Measurements from ENCODE around the gene ROPN1L. TPM values are rescaled to one million over a fixed set of nuclear protein-coding genes. Genes with fewer than 3 reads are reported as not detected.
"Not testable (repeated sequence)": the region's sequence is repeated elsewhere in the genome, so short reads cannot be mapped to it uniquely, and the experiment has no call there.

The ROPN1L gene
- total RNA-seq, 1 donor from 2014 or later, result 0.77 TPM

DNA sequence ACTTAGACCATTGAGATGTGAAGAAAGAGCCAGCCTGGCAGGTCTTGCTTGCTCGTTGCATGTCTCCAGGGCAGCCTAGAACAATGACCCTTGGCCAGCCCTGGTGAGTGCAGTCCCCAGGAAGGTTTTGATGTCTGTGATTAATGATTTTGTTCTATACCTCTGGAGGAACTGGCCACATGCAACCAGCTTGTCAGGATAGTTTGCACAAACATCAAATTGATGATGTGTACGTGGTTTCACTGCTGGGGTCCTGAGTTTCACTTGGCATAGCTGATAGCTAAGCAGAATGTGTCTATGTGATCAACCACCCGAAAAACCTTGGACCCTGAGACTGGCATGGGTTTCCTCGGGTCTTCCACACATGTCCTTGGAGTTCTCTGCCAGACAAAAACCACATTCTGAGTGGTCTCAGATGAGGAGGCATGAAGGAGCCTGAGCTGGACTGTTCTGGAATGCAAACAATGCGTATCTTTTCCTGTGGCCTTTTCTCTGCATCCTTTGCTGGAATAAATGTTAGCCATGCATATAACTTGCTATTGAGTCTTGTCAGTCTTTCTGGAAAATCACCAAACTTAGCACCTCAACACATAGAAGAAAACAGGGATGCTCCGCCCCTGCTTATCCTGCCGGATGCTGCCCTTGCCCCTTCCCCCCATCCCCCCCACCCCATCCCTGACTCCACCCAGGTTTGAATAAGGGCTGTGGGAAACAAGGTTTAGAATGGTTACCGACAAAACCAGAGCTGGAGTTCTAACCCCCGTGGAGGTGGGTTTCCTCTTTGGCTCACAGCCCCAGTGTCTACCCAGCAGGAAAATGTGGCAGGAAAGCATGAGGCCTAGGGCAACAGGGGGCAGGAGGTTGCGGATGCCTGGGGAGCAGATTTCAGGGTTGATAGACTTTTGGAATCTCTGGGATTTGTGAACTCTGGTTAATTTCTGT, 72.1 kb downstream of the ROPN1L start:
- no peaks in the 10 kb centered on the region for H3K27me3 Mint-ChIP-seq (ENCODE audit: low read depth, unreplicated experiment)
- peak overlapping the region; percentile 49 for H3K27ac Mint-ChIP-seq (ENCODE audit: unreplicated experiment)
- H3K36me3 Mint-ChIP-seq (ENCODE audit: low read depth, unreplicated experiment), result peaks cover 2% of the 10 kb centered on the region
- Histone ChIP-seq H3K79me2 (ENCODE audit: insufficient read depth, low read length) (no peaks in the 10 kb centered on the region), H3K4me1 (ENCODE audit: insufficient read depth, low read length) (peaks cover 16% of the 10 kb centered on the region), H3K4me3 (ENCODE audit: insufficient read depth, low read depth, low read length) (no peak overlapping the region), H3K27ac (ENCODE audit: low read depth, low read length) (peak overlapping the region; percentile 68), H2AFZ (ENCODE audit: low read depth, low read length) (peak overlapping the region; percentile 47), H3K36me3 (ENCODE audit: insufficient read depth, low read length) (no peaks in the 10 kb centered on the region), H3K9ac (ENCODE audit: low read length) (peak overlapping the region; percentile 51), H4K20me1 (ENCODE audit: insufficient read depth, low read length) (no peaks in the 10 kb centered on the region), H3K4me2 (ENCODE audit: low read length) (peak overlapping the region; percentile 60), H3K9me3 (ENCODE audit: insufficient read depth, low read depth, low read length) (no peaks in the 10 kb centered on the region), H3K27me3 (ENCODE audit: insufficient read depth, low read length) (no peaks in the 10 kb centered on the region)
- FAIRE-seq (peak; percentile 9), DNase-seq (ENCODE audit: low read depth) (peak; percentile 95)
- peaks cover 2% of the 10 kb centered on the region for H3K9me3 Mint-ChIP-seq (ENCODE audit: unreplicated experiment)
- H3K4me1 Mint-ChIP-seq (ENCODE audit: low read depth, unreplicated experiment), result peaks cover 20% of the 10 kb centered on the region
- no peak overlapping the region for H3K4me3 Mint-ChIP-seq (ENCODE audit: unreplicated experiment)
- TF ChIP-seq EZH2 (IDR thresholded peaks at IDR 0.05; ENCODE audit: insufficient read depth, low read length) (no peak), CTCF (IDR thresholded peaks at IDR 0.05; ENCODE audit: insufficient read depth, low read depth, low read length) (no peak)

- not testable (repeated sequence) for H3K79me2 ChIP-seq (ENCODE audit: insufficient read depth, low read length); FAIRE-seq; H3K36me3 ChIP-seq (ENCODE audit: insufficient read depth, low read length); H3K9me3 ChIP-seq (ENCODE audit: insufficient read depth, low read depth, low read length); H4K20me1 ChIP-seq (ENCODE audit: insufficient read depth, low read length); DNase-seq (ENCODE audit: low read depth); H3K9ac ChIP-seq (ENCODE audit: low read length); H3K4me3 Mint-ChIP-seq (ENCODE audit: unreplicated experiment); H3K9me3 Mint-ChIP-seq (ENCODE audit: unreplicated experiment); H3K4me3 ChIP-seq (ENCODE audit: insufficient read depth, low read depth, low read length); H3K36me3 Mint-ChIP-seq (ENCODE audit: low read depth, unreplicated experiment); H3K27me3 Mint-ChIP-seq (ENCODE audit: low read depth, unreplicated experiment); H3K27me3 ChIP-seq (ENCODE audit: insufficient read depth, low read length)
- Histone ChIP-seq H3K27ac (ENCODE audit: low read depth, low read length) (peak overlapping the region; percentile 68), H3K4me2 (ENCODE audit: low read length) (peak overlapping the region; percentile 60), H2AFZ (ENCODE audit: low read depth, low read length) (peak overlapping the region; percentile 47), H3K4me1 (ENCODE audit: insufficient read depth, low read length) (peaks cover 16% of the 10 kb centered on the region)
- H3K27ac Mint-ChIP-seq (ENCODE audit: unreplicated experiment), result peak overlapping the region; percentile 47
- peaks cover 17% of the 10 kb centered on the region for H3K4me1 Mint-ChIP-seq (ENCODE audit: low read depth, unreplicated experiment)
These were observed 72.9 kb downstream of the ROPN1L start for GRCh38 chr5:10514572-10514971.

Small RNA genes within 50 kb of the gene (microRNA-seq; reads per million reads assigned to microRNA genes)
- gene MIR6131, result not detected

Other genes starting within 250 kb of the ROPN1L start
- 13.8 and 15.3 TPM in 2 replicates for gene ATPSCKMT, start 192.0 kb upstream of the ROPN1L start, total RNA-seq
- gene CCT5, start 191.6 kb upstream of the ROPN1L start, total RNA-seq, result 240 and 276 TPM in 2 replicates
- gene CMBL, start 134.0 kb upstream of the ROPN1L start, total RNA-seq, result 32.6 and 39.7 TPM in 2 replicates
- 139 and 142 TPM in 2 replicates for gene MARCHF6, start 88.2 kb upstream of the ROPN1L start, total RNA-seq
- 13.5 and 22.7 TPM in 2 replicates for gene ANKRD33B, start 122.2 kb downstream of the ROPN1L start, total RNA-seq